Right lobe of liver (tissue), 4 donors: Measurements from ENCODE around the gene APOM.

Experiments used
- CTCF ChIP-seq, 4 donors: fragments of 200-600 bp in 3 of 4; fragments of 450-650 bp in 1 of 4; IDR thresholded peaks; one replicate each; pipeline versions ENCODE4 v1.5.1 to v1.8.0; 2016 to 2022; ENCODE audit warnings: antibody characterized with exemption in 4 of 4, mild to moderate bottlenecking in 2 of 4
- POLR2A ChIP-seq: fragments of 450-650 bp; IDR thresholded peaks from one replicate; pipeline ENCODE4 v1.6.1; 2017; ENCODE audit warnings: antibody characterized with exemption, mild to moderate bottlenecking
- donor health status: DM: no; HTN: no; CAD: no.
- donor health status: DM: no; HTN: no; CAD: no.
- donor health status: DM: no; HTN: yes; CAD: no.

GRCh38 chr6:31687860-31688693 is 32.4 kb downstream of the APOM start:
- TF ChIP-seq CTCF (IDR thresholded peaks at IDR 0.05) (no peak), POLR2A (no peak)
